GM15510 (cell line): ENCODE data around the gene FARP1.

Experiments used
- POLR2A ChIP-seq: IDR thresholded peaks from 3 replicates; pipeline ENCODE4 v1.6.1; 2011; ENCODE audit warnings: borderline replicate concordance; ENCODE audit not compliant: insufficient read length; ENCODE audit errors: extremely low read depth

FARP1 gene

GRCh38 chr13:98377635-98378378 lies 234.9 kb downstream of the FARP1 start:
- no peak for TF ChIP-seq POLR2A

- no peak for TF ChIP-seq POLR2A
Observed at GRCh38 chr13:98384739-98385138, 241.8 kb downstream of the FARP1 start.

- no peak for TF ChIP-seq POLR2A
Observed at GRCh38 chr13:98385606-98386005, 242.7 kb downstream of the FARP1 start.

GRCh38 chr13:98386637-98387036 lies 243.7 kb downstream of the FARP1 start:
- no peak for TF ChIP-seq POLR2A

GRCh38 chr13:98389319-98389718 lies 246.4 kb downstream of the FARP1 start:
- TF ChIP-seq POLR2A: no peak

- TF ChIP-seq POLR2A: no peak
Observed at GRCh38 chr13:98390086-98390715, 247.3 kb downstream of the FARP1 start.

- no peak for TF ChIP-seq POLR2A
Observed at GRCh38 chr13:98393873-98394272, 251.0 kb downstream of the FARP1 start.

GRCh38 chr13:98394820-98395510 lies 252.1 kb downstream of the FARP1 start:
- TF ChIP-seq POLR2A: no peak

GRCh38 chr13:98396071-98396710 lies 253.3 kb downstream of the FARP1 start:
- TF ChIP-seq POLR2A: no peak

- no peak for TF ChIP-seq POLR2A
Observed at GRCh38 chr13:98397221-98397620, 254.3 kb downstream of the FARP1 start.

- no peak for TF ChIP-seq POLR2A
Observed at GRCh38 chr13:98397861-98398260, 255.0 kb downstream of the FARP1 start.

GRCh38 chr13:98398581-98398980 lies 255.7 kb downstream of the FARP1 start:
- no peak for TF ChIP-seq POLR2A

- TF ChIP-seq POLR2A: no peak
Observed at GRCh38 chr13:98399756-98400155, 256.9 kb downstream of the FARP1 start.

- TF ChIP-seq POLR2A: no peak
Observed at GRCh38 chr13:98401934-98402333, 259.0 kb downstream of the FARP1 start.

- no peak for TF ChIP-seq POLR2A
Observed at GRCh38 chr13:98403076-98403475, 260.2 kb downstream of the FARP1 start.
